GM19463 (cell line): ENCODE data around the gene GSK3B.

Experiments used
- ATAC-seq: cut with Tn5 transposase; IDR thresholded peaks from one replicate; pipeline ENCODE4 v1.9.1; 2021; ENCODE audit warnings: mild to moderate bottlenecking, moderate library complexity; ENCODE audit not compliant: unreplicated experiment

Gene GSK3B

GRCh38 chr3:120093911-120094775, at the start of gene GSK3B:
TSS of gene GSK3B (minus strand) at chr3:120094447. CDS start at chr3:120093434, 1,013 bp downstream.
- ATAC-seq: peak; percentile 28

GRCh38 chr3:120143676-120144075, 49.4 kb upstream of the GSK3B start:
- ATAC-seq: no peak

GRCh38 chr3:120142236-120142635, 48.0 kb upstream of the GSK3B start:
- no peak for ATAC-seq

- ATAC-seq: no peak
Measured at GRCh38 chr3:120140098-120140742, 46.0 kb upstream of the GSK3B start.

GRCh38 chr3:120139140-120139539, 44.9 kb upstream of the GSK3B start:
- no peak for ATAC-seq

GRCh38 chr3:120137548-120137947, 43.3 kb upstream of the GSK3B start:
- no peak for ATAC-seq

GRCh38 chr3:120130656-120131055, 36.4 kb upstream of the GSK3B start:
- no peak for ATAC-seq

GRCh38 chr3:120129718-120130513, 35.7 kb upstream of the GSK3B start:
- no peak for ATAC-seq

- ATAC-seq: no peak
Measured at GRCh38 chr3:120129051-120129450, 34.8 kb upstream of the GSK3B start.

- ATAC-seq: no peak
Measured at GRCh38 chr3:120125992-120126391, 31.7 kb upstream of the GSK3B start.

- ATAC-seq: no peak
Measured at GRCh38 chr3:120119846-120120510, 25.7 kb upstream of the GSK3B start.

- no peak for ATAC-seq
Measured at GRCh38 chr3:120114981-120115380, 20.7 kb upstream of the GSK3B start.

- ATAC-seq: no peak
Measured at GRCh38 chr3:120114376-120114775, 20.1 kb upstream of the GSK3B start.

- ATAC-seq: no peak
Measured at GRCh38 chr3:120113128-120114116, 19.2 kb upstream of the GSK3B start.

GRCh38 chr3:120111898-120112297, 17.7 kb upstream of the GSK3B start:
- no peak for ATAC-seq

GRCh38 chr3:120103276-120103675, 9.0 kb upstream of the GSK3B start:
- no peak for ATAC-seq

- no peak for ATAC-seq
Measured at GRCh38 chr3:120102674-120103073, 8.4 kb upstream of the GSK3B start.

GRCh38 chr3:120102232-120102631, 8.0 kb upstream of the GSK3B start:
- no peak for ATAC-seq

- ATAC-seq: no peak
Measured at GRCh38 chr3:120101624-120102023, 7.4 kb upstream of the GSK3B start.

- no peak for ATAC-seq
Measured at GRCh38 chr3:120100711-120101110, 6.5 kb upstream of the GSK3B start.
